ENCODE measurements around the gene CEP295NL. TPM values are rescaled to one million over a fixed set of nuclear protein-coding genes. Genes with fewer than 3 reads are reported as not detected.

The CEP295NL gene
- total RNA-seq, 1 experiment from 2014 or later = 0.87 TPM

DNA sequence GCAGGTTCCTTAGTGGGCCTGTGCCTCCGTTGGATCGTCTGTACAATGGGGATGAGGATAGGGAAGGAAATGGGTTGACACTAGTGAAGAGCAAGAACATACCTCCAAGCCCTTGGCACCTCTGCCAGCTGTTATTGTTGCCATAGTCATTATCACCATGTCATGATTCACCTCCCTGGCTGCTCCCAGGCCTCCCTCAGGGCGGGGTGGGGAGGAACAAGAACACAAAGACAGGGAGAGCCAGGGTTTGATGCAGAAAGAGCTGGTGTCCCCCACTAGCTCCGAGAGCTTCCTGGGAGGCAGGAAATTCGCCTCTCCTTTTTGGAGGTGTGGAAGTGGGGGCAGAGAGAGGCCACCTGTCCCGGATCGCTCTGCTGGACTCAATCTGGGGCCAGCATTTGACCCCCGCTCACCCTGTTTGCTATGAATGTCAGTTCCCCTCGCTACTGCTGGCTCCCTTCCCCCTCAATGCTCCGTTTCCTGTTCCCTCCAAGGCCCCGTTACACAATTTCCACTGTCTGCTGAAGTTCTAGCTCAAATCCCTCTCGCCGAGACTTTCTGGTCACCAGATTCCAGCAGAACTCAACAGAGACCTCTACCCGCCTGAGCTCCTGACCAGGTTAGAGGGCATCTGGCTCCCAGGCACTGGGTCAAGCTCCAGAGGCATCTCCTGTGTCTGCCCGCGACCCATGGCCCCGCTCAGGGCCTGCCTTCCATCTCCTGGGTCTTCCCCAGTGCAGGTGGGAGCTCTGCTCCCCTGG is 13.1 kb upstream of the CEP295NL start:
- Histone ChIP-seq H3K4me3 (ENCODE audit: low read depth in 2 of 2, low read length in 2 of 2) (no peak overlapping the region), H3K4me1 (ENCODE audit: control insufficient read depth, insufficient read depth, low read length) (peaks cover 6% of the 10 kb centered on the region; the same call in 1 of the 2 replicates), H3K27ac (ENCODE audit: low read length) (no peak overlapping the region), H3K36me3 (ENCODE audit: control insufficient read depth, insufficient read depth, low read length) (no peaks in the 10 kb centered on the region), H3K27me3 (ENCODE audit: control insufficient read depth, insufficient read depth, low read length) (no peaks in the 10 kb centered on the region), H3K9me3 (ENCODE audit: control insufficient read depth, insufficient read depth, low read depth, low read length) (no peaks in the 10 kb centered on the region)
- ATAC-seq = peak; percentile 62
- intact Hi-C loops (cut with micrococcal nuclease; ENCODE audit: unreplicated experiment) = no loop called here
- TF ChIP-seq, protein P1, sequence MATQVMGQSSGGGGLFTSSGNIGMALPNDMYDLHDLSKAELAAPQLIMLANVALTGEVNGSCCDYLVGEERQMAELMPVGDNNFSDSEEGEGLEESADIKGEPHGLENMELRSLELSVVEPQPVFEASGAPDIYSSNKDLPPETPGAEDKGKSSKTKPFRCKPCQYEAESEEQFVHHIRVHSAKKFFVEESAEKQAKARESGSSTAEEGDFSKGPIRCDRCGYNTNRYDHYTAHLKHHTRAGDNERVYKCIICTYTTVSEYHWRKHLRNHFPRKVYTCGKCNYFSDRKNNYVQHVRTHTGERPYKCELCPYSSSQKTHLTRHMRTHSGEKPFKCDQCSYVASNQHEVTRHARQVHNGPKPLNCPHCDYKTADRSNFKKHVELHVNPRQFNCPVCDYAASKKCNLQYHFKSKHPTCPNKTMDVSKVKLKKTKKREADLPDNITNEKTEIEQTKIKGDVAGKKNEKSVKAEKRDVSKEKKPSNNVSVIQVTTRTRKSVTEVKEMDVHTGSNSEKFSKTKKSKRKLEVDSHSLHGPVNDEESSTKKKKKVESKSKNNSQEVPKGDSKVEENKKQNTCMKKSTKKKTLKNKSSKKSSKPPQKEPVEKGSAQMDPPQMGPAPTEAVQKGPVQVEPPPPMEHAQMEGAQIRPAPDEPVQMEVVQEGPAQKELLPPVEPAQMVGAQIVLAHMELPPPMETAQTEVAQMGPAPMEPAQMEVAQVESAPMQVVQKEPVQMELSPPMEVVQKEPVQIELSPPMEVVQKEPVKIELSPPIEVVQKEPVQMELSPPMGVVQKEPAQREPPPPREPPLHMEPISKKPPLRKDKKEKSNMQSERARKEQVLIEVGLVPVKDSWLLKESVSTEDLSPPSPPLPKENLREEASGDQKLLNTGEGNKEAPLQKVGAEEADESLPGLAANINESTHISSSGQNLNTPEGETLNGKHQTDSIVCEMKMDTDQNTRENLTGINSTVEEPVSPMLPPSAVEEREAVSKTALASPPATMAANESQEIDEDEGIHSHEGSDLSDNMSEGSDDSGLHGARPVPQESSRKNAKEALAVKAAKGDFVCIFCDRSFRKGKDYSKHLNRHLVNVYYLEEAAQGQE (IDR thresholded peaks at IDR 0.05; ENCODE audit: insufficient read depth in 1 of 2, low read depth in 2 of 2, low read length in 1 of 2) = no peak
- no peak for TF ChIP-seq POLR2AphosphoS5 (IDR thresholded peaks at IDR 0.05; ENCODE audit: low read depth, low read length)
- TF ChIP-seq, protein P2, sequence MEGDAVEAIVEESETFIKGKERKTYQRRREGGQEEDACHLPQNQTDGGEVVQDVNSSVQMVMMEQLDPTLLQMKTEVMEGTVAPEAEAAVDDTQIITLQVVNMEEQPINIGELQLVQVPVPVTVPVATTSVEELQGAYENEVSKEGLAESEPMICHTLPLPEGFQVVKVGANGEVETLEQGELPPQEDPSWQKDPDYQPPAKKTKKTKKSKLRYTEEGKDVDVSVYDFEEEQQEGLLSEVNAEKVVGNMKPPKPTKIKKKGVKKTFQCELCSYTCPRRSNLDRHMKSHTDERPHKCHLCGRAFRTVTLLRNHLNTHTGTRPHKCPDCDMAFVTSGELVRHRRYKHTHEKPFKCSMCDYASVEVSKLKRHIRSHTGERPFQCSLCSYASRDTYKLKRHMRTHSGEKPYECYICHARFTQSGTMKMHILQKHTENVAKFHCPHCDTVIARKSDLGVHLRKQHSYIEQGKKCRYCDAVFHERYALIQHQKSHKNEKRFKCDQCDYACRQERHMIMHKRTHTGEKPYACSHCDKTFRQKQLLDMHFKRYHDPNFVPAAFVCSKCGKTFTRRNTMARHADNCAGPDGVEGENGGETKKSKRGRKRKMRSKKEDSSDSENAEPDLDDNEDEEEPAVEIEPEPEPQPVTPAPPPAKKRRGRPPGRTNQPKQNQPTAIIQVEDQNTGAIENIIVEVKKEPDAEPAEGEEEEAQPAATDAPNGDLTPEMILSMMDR (IDR thresholded peaks at IDR 0.05) = no peak
- no peak for TF ChIP-seq SIN3A (IDR thresholded peaks at IDR 0.05; ENCODE audit: borderline replicate concordance, insufficient read depth, low read depth, low read length)
- no peak for TF ChIP-seq TCF7L2 (IDR thresholded peaks at IDR 0.05; ENCODE audit: low read depth, low read length)
- no TSS peak for BruUV-seq (replicated peaks)
- in situ Hi-C loops (cut with HindIII; ENCODE audit: low pct_unique_long_range_greater_than_20kb, low sequenced_read_pairs) = no loop called here
- no peak for DNase-seq (ENCODE audit: low read depth, low spot score)
- ChIA-PET CTCF (interaction anchor here (0.6 kb wide), 1 partner anchor 78 kb away, joined by 3 read pairs; no protein-coding TSS in a partner anchor), POLR2A (no interaction called here)

DNA sequence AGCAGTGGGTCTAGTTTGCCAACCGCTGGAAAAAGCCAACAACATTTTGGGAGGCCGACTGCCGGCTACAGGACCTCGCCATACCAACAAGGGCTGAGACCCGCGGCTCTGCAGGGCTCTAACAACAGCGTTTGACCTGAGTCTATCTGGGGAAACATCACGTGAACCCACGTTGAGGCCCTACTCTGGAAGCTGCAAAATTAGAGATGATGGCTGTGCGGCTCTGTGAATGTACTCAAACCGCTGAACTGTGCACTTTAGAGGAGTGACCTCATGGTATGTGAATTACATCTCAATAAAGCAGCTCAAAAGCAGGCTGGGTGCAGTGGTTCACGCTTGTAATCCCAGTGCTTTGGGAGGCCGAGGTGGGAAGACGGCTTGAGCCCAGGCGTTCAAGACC is 10.1 kb upstream of the CEP295NL start:
- H3K36me3 ChIP-seq (ENCODE audit: control insufficient read depth, insufficient read depth, low read length) = no peaks in the 10 kb centered on the region
- intact Hi-C loops (cut with micrococcal nuclease; ENCODE audit: unreplicated experiment) = no loop called here
- no peaks in the 10 kb centered on the region for H3K9me3 ChIP-seq (ENCODE audit: control insufficient read depth, insufficient read depth, low read depth, low read length)
- H3K27ac ChIP-seq (ENCODE audit: low read length) = no peak overlapping the region
- H3K27me3 ChIP-seq (ENCODE audit: control insufficient read depth, insufficient read depth, low read length) = no peaks in the 10 kb centered on the region
- no peak overlapping the region for H3K4me3 ChIP-seq (ENCODE audit: low read depth in 2 of 2, low read length in 2 of 2)
- POLR2A ChIA-PET = interaction anchor here (0.5 kb wide), 1 partner anchor 272 kb away, joined by 4 read pairs; no protein-coding TSS in a partner anchor
- no TSS peak for BruUV-seq (replicated peaks)
- H3K4me1 ChIP-seq (ENCODE audit: control insufficient read depth, insufficient read depth, low read length) = peaks cover 6% of the 10 kb centered on the region; the same call in 1 of the 2 replicates
- TF ChIP-seq, protein P2 (IDR thresholded peaks at IDR 0.05) = no peak
- TF ChIP-seq TCF7L2 (IDR thresholded peaks at IDR 0.05; ENCODE audit: low read depth, low read length) (no peak), SIN3A (IDR thresholded peaks at IDR 0.05; ENCODE audit: borderline replicate concordance, insufficient read depth, low read depth, low read length) (no peak), POLR2AphosphoS5 (IDR thresholded peaks at IDR 0.05; ENCODE audit: low read depth, low read length) (no peak)
- TF ChIP-seq, protein P1 (IDR thresholded peaks at IDR 0.05; ENCODE audit: insufficient read depth in 1 of 2, low read depth in 2 of 2, low read length in 1 of 2) = no peak
- in situ Hi-C loops (cut with HindIII; ENCODE audit: low pct_unique_long_range_greater_than_20kb, low sequenced_read_pairs) = no loop called here
- DNase-seq (ENCODE audit: low read depth, low spot score) (no peak), ATAC-seq (no peak)
- CTCF ChIA-PET = no interaction called here

Data from Panc1 (cell line).